ENCODE measurements around the gene TOMT. TPM values are rescaled to one million over a fixed set of nuclear protein-coding genes. Genes with fewer than 3 reads are reported as not detected.

The TOMT gene
- total and polyA plus RNA-seq, 7 experiments from 2014 or later, result 0.42 TPM; not detected in 6

GRCh38 chr11:72078477-72078876 lies 27.2 kb upstream of the TOMT start:
- ATAC-seq (no peak), DNase-seq (no peak)
- H3K27me3 ChIP-seq (ENCODE audit: control insufficient read depth in 2 of 2, insufficient read depth in 2 of 2, low read length in 2 of 2), result no peaks in the 10 kb centered on the region
- CTCF ChIA-PET, result interaction anchor here (0.7 to 1.5 kb wide), 4 partner anchors 13 to 355 kb away, joined by 3 to 5 read pairs (median 3); partner anchors contain the start of gene CLPB
- peak overlapping the region; percentile 10 to 96 (median 65) for H3K27ac Mint-ChIP-seq
- H3K27ac ChIP-seq (ENCODE audit: low read depth, low read length), result no peak overlapping the region
- POLR2A ChIA-PET, result interaction anchor here (0.6 to 2.9 kb wide), 5 partner anchors 22 to 103 kb away, joined by 3 to 16 read pairs (median 4); no protein-coding TSS in a partner anchor
- H3K4me1 Mint-ChIP-seq, result peaks cover 34 to 69% (median 57%) of the 10 kb centered on the region in 7 donors
- peaks cover 0 to 6% (median 0%) of the 10 kb centered on the region in 3 experiments for H3K36me3 ChIP-seq (ENCODE audit: control insufficient read depth in 2 of 3, insufficient read depth in 3 of 3, low read length in 3 of 3)
- intact Hi-C loops (cut with micrococcal nuclease), result no loop called here
- peaks cover 10% of the 10 kb centered on the region in 2 donors for H3K4me1 ChIP-seq (ENCODE audit: control insufficient read depth in 2 of 2, insufficient read depth in 2 of 2, low read length in 2 of 2)
- H3K9me3 Mint-ChIP-seq, result peaks cover 0 to 3% (median 0%) of the 10 kb centered on the region in 11 donors
- H3K9me3 ChIP-seq (ENCODE audit: control insufficient read depth in 2 of 3, low read length in 3 of 3), result no peaks in the 10 kb centered on the region
- H3K4me3 Mint-ChIP-seq, result peak overlapping the region in 8 of 10 donors; percentile 42 to 95 (median 66)
- H3K36me3 Mint-ChIP-seq, result peaks cover 0 to 9% (median under 1%) of the 10 kb centered on the region in 5 donors
- H3K27me3 Mint-ChIP-seq, result no peaks in the 10 kb centered on the region
- H3K4me3 ChIP-seq (ENCODE audit: low read length), result no peak overlapping the region

- ChIA-PET CTCF (interaction anchor here (1.0 kb wide), 1 partner anchor 56 kb away, joined by 3 read pairs; no protein-coding TSS in a partner anchor), POLR2A (interaction anchor here (0.9 to 2.9 kb wide), 3 partner anchors 32 to 42 kb away, joined by 3 to 16 read pairs (median 3); no protein-coding TSS in a partner anchor)
- peak overlapping the region; percentile 80 to 95 (median 92) for H3K4me3 Mint-ChIP-seq
- no peaks in the 10 kb centered on the region for H3K9me3 ChIP-seq (ENCODE audit: control insufficient read depth in 2 of 3, low read length in 3 of 3)
- H3K27me3 ChIP-seq (ENCODE audit: control insufficient read depth in 2 of 2, insufficient read depth in 2 of 2, low read length in 2 of 2), result no peaks in the 10 kb centered on the region
- intact Hi-C loops (cut with micrococcal nuclease), result loop anchor here (1.0 to 2.0 kb wide), 8 partner anchors 23 to 354 kb away; partner anchors contain the start of genes ANAPC15 (in 2 of the 2), CLPB (in 2 of the 2), LAMTOR1 (in 2 of the 2) and XNDC1N (in 2 of the 2)
- peaks cover 34 to 67% (median 60%) of the 10 kb centered on the region in 7 donors for H3K4me1 Mint-ChIP-seq
- peaks cover 0 to 9% (median 0%) of the 10 kb centered on the region in 5 donors for H3K36me3 Mint-ChIP-seq
- peak overlapping the region; percentile 93 to 100 (median 97) for H3K27ac Mint-ChIP-seq
- H3K4me1 ChIP-seq (ENCODE audit: control insufficient read depth in 2 of 2, insufficient read depth in 2 of 2, low read length in 2 of 2), result peaks cover 10% of the 10 kb centered on the region in 2 donors
- H3K27ac ChIP-seq (ENCODE audit: low read depth, low read length), result peak overlapping the region; percentile 80
- ATAC-seq (peak; percentile 27), DNase-seq (peak in 2 of 9 donors; percentile 20 to 29)
- peak overlapping the region; percentile 77 for H3K4me3 ChIP-seq (ENCODE audit: low read length)
- H3K36me3 ChIP-seq (ENCODE audit: control insufficient read depth in 2 of 3, insufficient read depth in 3 of 3, low read length in 3 of 3), result peaks cover 0 to 6% (median 0%) of the 10 kb centered on the region in 3 experiments
- no peaks in the 10 kb centered on the region for H3K27me3 Mint-ChIP-seq
- peaks cover 0 to 3% (median 0%) of the 10 kb centered on the region in 11 donors for H3K9me3 Mint-ChIP-seq
Observed at GRCh38 chr11:72079819-72080325, 25.9 kb upstream of the TOMT start.

GRCh38 chr11:72080326-72081183 lies 25.2 kb upstream of the TOMT start, which contains the start of the genes LRRC51 and NUMA1:
TSS of gene LRRC51 (plus strand) at chr11:72080850. CDS start at chr11:72089084, 8,234 bp downstream.
TSS of gene NUMA1 (minus strand) at chr11:72080542. CDS start at chr11:72035943, 44,599 bp downstream.
- no peaks in the 10 kb centered on the region for H3K27me3 Mint-ChIP-seq
- intact Hi-C loops (cut with micrococcal nuclease), result loop anchor here (1.0 to 2.0 kb wide), 8 partner anchors 23 to 354 kb away; partner anchors contain the start of genes ANAPC15 (in 2 of the 2), CLPB (in 2 of the 2), LAMTOR1 (in 2 of the 2) and XNDC1N (in 2 of the 2)
- peak within 1 kb of the TSS; percentile 80 for H3K27ac ChIP-seq (ENCODE audit: low read depth, low read length)
- H3K4me3 ChIP-seq (ENCODE audit: low read length), result peak within 1 kb of the TSS; percentile 88
- peaks cover 0 to 7% (median 0%) of the 10 kb centered on the region in 5 donors for H3K36me3 Mint-ChIP-seq
- no peaks in the 10 kb centered on the region for H3K9me3 ChIP-seq (ENCODE audit: control insufficient read depth in 2 of 3, low read length in 3 of 3)
- ChIA-PET POLR2A (interaction anchor here (0.9 to 2.8 kb wide), 9 partner anchors 10 to 43 kb away, joined by 3 to 36 read pairs (median 5); partner anchors contain the start of gene TOMT), CTCF (interaction anchor here (1.0 to 2.3 kb wide), 3 partner anchors 10 to 57 kb away, joined by 3 to 20 read pairs (median 16); no protein-coding TSS in a partner anchor)
- peaks cover 10% of the 10 kb centered on the region in 2 donors for H3K4me1 ChIP-seq (ENCODE audit: control insufficient read depth in 2 of 2, insufficient read depth in 2 of 2, low read length in 2 of 2)
- peak within 1 kb of the TSS; percentile 93 to 100 (median 97) for H3K27ac Mint-ChIP-seq
- H3K4me1 Mint-ChIP-seq, result peaks cover 29 to 61% (median 56%) of the 10 kb centered on the region in 7 donors
- ATAC-seq (peak; percentile 94), DNase-seq (peak; percentile 88 to 100 (median 99))
- H3K9me3 Mint-ChIP-seq, result peaks cover 0 to 3% (median 0%) of the 10 kb centered on the region in 11 donors
- peak within 1 kb of the TSS; percentile 80 to 95 (median 92) for H3K4me3 Mint-ChIP-seq
- peaks cover 0 to 6% (median 0%) of the 10 kb centered on the region in 3 experiments for H3K36me3 ChIP-seq (ENCODE audit: control insufficient read depth in 2 of 3, insufficient read depth in 3 of 3, low read length in 3 of 3)
- H3K27me3 ChIP-seq (ENCODE audit: control insufficient read depth in 2 of 2, insufficient read depth in 2 of 2, low read length in 2 of 2), result no peaks in the 10 kb centered on the region

- peaks cover 27 to 64% (median 55%) of the 10 kb centered on the region in 7 donors for H3K4me1 Mint-ChIP-seq
- POLR2A ChIA-PET, result interaction anchor here (0.8 to 2.8 kb wide), 10 partner anchors 9 to 67 kb away, joined by 3 to 36 read pairs (median 9); partner anchors contain the start of genes ANAPC15 and TOMT
- peak overlapping the region; percentile 88 for H3K4me3 ChIP-seq (ENCODE audit: low read length)
Observed at GRCh38 chr11:72081184-72081644, 24.5 kb upstream of the TOMT start.

GRCh38 chr11:72081821-72082453 lies 23.8 kb upstream of the TOMT start:
- no peak for DNase-seq
- H3K27ac ChIP-seq (ENCODE audit: low read depth, low read length), result peak overlapping the region; percentile 80
- H3K9me3 ChIP-seq (ENCODE audit: control insufficient read depth in 2 of 3, low read length in 3 of 3), result no peaks in the 10 kb centered on the region
- CTCF ChIA-PET, result interaction anchor here (0.7 to 2.3 kb wide), 8 partner anchors 9 to 57 kb away, joined by 3 to 20 read pairs (median 6); no protein-coding TSS in a partner anchor
- Mint-ChIP-seq H3K27me3 (no peaks in the 10 kb centered on the region), H3K9me3 (peaks cover 0 to 3% (median 0%) of the 10 kb centered on the region in 11 donors), H3K4me1 (peaks cover 27 to 62% (median 54%) of the 10 kb centered on the region in 7 donors), H3K36me3 (peaks cover 0 to 11% (median 0%) of the 10 kb centered on the region in 5 donors), H3K4me3 (peak overlapping the region; percentile 46 to 95 (median 71)), H3K27ac (peak overlapping the region; percentile 80 to 100 (median 97))
- H3K4me3 ChIP-seq (ENCODE audit: low read length), result no peak overlapping the region
- no peaks in the 10 kb centered on the region for H3K36me3 ChIP-seq (ENCODE audit: control insufficient read depth in 2 of 3, insufficient read depth in 3 of 3, low read length in 3 of 3)
- no peak for ATAC-seq
- H3K4me1 ChIP-seq (ENCODE audit: control insufficient read depth in 2 of 2, insufficient read depth in 2 of 2, low read length in 2 of 2), result peaks cover 10% of the 10 kb centered on the region in 2 donors
- H3K27me3 ChIP-seq (ENCODE audit: control insufficient read depth in 2 of 2, insufficient read depth in 2 of 2, low read length in 2 of 2), result no peaks in the 10 kb centered on the region
- intact Hi-C loops (cut with micrococcal nuclease), result loop anchor here (2.0 kb wide), 1 partner anchor 57 kb away; no protein-coding TSS in a partner anchor
- POLR2A ChIA-PET, result interaction anchor here (0.8 to 2.8 kb wide), 12 partner anchors 8 to 153 kb away, joined by 3 to 36 read pairs (median 6); partner anchors contain the start of genes ANAPC15, RNF121, TOMT and XNDC1N

More at GRCh38 chr11:72081184-72081644, 24.5 kb upstream of the TOMT start:
- CTCF ChIA-PET, result interaction anchor here (0.7 to 2.3 kb wide), 8 partner anchors 10 to 56 kb away, joined by 3 to 20 read pairs (median 6); no protein-coding TSS in a partner anchor
- peaks cover 10% of the 10 kb centered on the region in 2 donors for H3K4me1 ChIP-seq (ENCODE audit: control insufficient read depth in 2 of 2, insufficient read depth in 2 of 2, low read length in 2 of 2)
- ATAC-seq (no peak), DNase-seq (no peak)
- peaks cover 0 to 11% (median 0%) of the 10 kb centered on the region in 5 donors for H3K36me3 Mint-ChIP-seq
- peak overlapping the region; percentile 80 to 95 (median 92) for H3K4me3 Mint-ChIP-seq
- H3K27ac ChIP-seq (ENCODE audit: low read depth, low read length), result peak overlapping the region; percentile 80
- H3K36me3 ChIP-seq (ENCODE audit: control insufficient read depth in 2 of 3, insufficient read depth in 3 of 3, low read length in 3 of 3), result no peaks in the 10 kb centered on the region
- H3K27me3 ChIP-seq (ENCODE audit: control insufficient read depth in 2 of 2, insufficient read depth in 2 of 2, low read length in 2 of 2), result no peaks in the 10 kb centered on the region
- H3K27ac Mint-ChIP-seq, result peak overlapping the region; percentile 93 to 100 (median 97)
- no peaks in the 10 kb centered on the region for H3K27me3 Mint-ChIP-seq
- no peaks in the 10 kb centered on the region for H3K9me3 ChIP-seq (ENCODE audit: control insufficient read depth in 2 of 3, low read length in 3 of 3)
- intact Hi-C loops (cut with micrococcal nuclease), result loop anchor here (2.0 kb wide), 1 partner anchor 56 kb away; no protein-coding TSS in a partner anchor
- peaks cover 0 to 3% (median 0%) of the 10 kb centered on the region in 11 donors for H3K9me3 Mint-ChIP-seq
